HG02840 (cell line): ENCODE results near the gene WNT9A.

ENCODE experiments used
- ATAC-seq: cut with Tn5 transposase; IDR thresholded peaks from one replicate; pipeline ENCODE4 v1.9.1; 2021; ENCODE audit warnings: mild to moderate bottlenecking, moderate library complexity, moderate number of reproducible peaks; ENCODE audit not compliant: unreplicated experiment, low FRiP score

WNT9A gene

GRCh38 chr1:227955808-227956207 is 8.1 kb upstream of the WNT9A start:
- no peak for ATAC-seq

GRCh38 chr1:227954163-227954850 is 6.6 kb upstream of the WNT9A start:
- no peak for ATAC-seq

- no peak for ATAC-seq
Measured at GRCh38 chr1:227953022-227953412, 5.3 kb upstream of the WNT9A start.

GRCh38 chr1:227952374-227953021 is 4.8 kb upstream of the WNT9A start:
- no peak for ATAC-seq

GRCh38 chr1:227951624-227952373 is 4.1 kb upstream of the WNT9A start:
- no peak for ATAC-seq

GRCh38 chr1:227950735-227951346 is 3.1 kb upstream of the WNT9A start:
- ATAC-seq = no peak

- no peak for ATAC-seq
Measured at GRCh38 chr1:227949954-227950734, 2.4 kb upstream of the WNT9A start.

GRCh38 chr1:227949341-227949921 is 1.7 kb upstream of the WNT9A start:
- ATAC-seq = no peak

GRCh38 chr1:227948493-227949260 is 945 bp upstream of the WNT9A start:
- no peak for ATAC-seq

GRCh38 chr1:227947386-227947675 is 401 bp downstream of the WNT9A start:
- no peak for ATAC-seq

GRCh38 chr1:227946624-227947385 is 927 bp downstream of the WNT9A start:
- no peak for ATAC-seq

GRCh38 chr1:227945891-227946623 is 1.7 kb downstream of the WNT9A start:
- ATAC-seq = no peak

GRCh38 chr1:227944931-227945890 is 2.5 kb downstream of the WNT9A start:
- ATAC-seq = no peak

- no peak for ATAC-seq
Measured at GRCh38 chr1:227944090-227944930, 3.4 kb downstream of the WNT9A start.

GRCh38 chr1:227943381-227944089 is 4.2 kb downstream of the WNT9A start:
- no peak for ATAC-seq
